ENCODE measurements around the gene GDPD4.

Gene GDPD4

GRCh38 chr11:77289737-77290136 lies 11.7 kb downstream of the GDPD4 start:
- DNase-seq = no peak

- no peak for DNase-seq
These were observed 13.7 kb downstream of the GDPD4 start for GRCh38 chr11:77287615-77288273.

- no peak for DNase-seq
These were observed 14.3 kb downstream of the GDPD4 start for GRCh38 chr11:77287136-77287535.

- no peak for DNase-seq
These were observed 16.7 kb downstream of the GDPD4 start for GRCh38 chr11:77284476-77285468.

GRCh38 chr11:77283101-77283500 lies 18.4 kb downstream of the GDPD4 start:
- DNase-seq = no peak

GRCh38 chr11:77278595-77279506 lies 22.6 kb downstream of the GDPD4 start:
- no peak for DNase-seq

GRCh38 chr11:77276271-77276670 lies 25.2 kb downstream of the GDPD4 start:
- no peak for DNase-seq

- no peak for DNase-seq
These were observed 30.6 kb downstream of the GDPD4 start for GRCh38 chr11:77270921-77271320.

- DNase-seq = no peak
These were observed 31.9 kb downstream of the GDPD4 start for GRCh38 chr11:77269484-77270123.

GRCh38 chr11:77267962-77268361 lies 33.5 kb downstream of the GDPD4 start:
- no peak for DNase-seq

GRCh38 chr11:77266766-77267165 lies 34.7 kb downstream of the GDPD4 start:
- no peak for DNase-seq

- DNase-seq = no peak
These were observed 38.7 kb downstream of the GDPD4 start for GRCh38 chr11:77262803-77263202.

- no peak for DNase-seq
These were observed 41.8 kb downstream of the GDPD4 start for GRCh38 chr11:77259641-77260040.

- DNase-seq = no peak
These were observed 47.8 kb downstream of the GDPD4 start for GRCh38 chr11:77253690-77254089.

GRCh38 chr11:77252555-77253270 lies 48.8 kb downstream of the GDPD4 start:
- no peak for DNase-seq

GRCh38 chr11:77250881-77251640 lies 50.4 kb downstream of the GDPD4 start:
- no peak for DNase-seq

GRCh38 chr11:77249427-77249826 lies 52.1 kb downstream of the GDPD4 start:
- DNase-seq = no peak

GRCh38 chr11:77244277-77245027 lies 57.0 kb downstream of the GDPD4 start:
- no peak for DNase-seq

GRCh38 chr11:77236901-77237300 lies 64.6 kb downstream of the GDPD4 start:
- no peak for DNase-seq

GRCh38 chr11:77233011-77233410 lies 68.5 kb downstream of the GDPD4 start:
- DNase-seq = no peak
